SK-N-MC (cell line): ENCODE data around the gene ABCD3.

ENCODE experiments used
- EZH2 ChIP-seq: fragments of 200-600 bp; sonication (generic); IDR thresholded peaks from one replicate; pipeline ENCODE4 v1.6.1; 2017; ENCODE audit warnings: antibody characterized with exemption
- POLR2AphosphoS5 ChIP-seq: IDR thresholded peaks from 2 replicates; pipeline ENCODE4 v1.6.1; 2012; ENCODE audit warnings: mild to moderate bottlenecking, low read depth, low read length, borderline replicate concordance

DNA sequence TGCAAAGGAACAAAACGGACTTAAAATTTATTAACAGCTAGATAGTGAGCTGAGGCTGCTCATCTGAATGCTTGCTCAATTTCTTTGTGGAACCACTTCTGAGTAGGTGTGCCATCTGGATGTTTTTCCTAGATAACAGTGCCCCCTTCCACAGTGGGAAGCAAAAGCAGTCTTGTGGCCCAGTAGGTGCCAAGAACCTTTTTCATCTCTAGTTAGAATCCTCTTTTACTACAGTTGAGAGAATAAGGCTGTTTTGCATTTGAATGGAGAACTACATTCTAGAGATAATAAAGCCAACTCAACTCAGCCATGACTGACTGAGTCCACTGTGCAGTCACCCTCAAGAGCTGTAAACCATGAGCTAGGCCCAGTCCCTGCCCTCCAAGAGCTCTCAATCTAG is 110.1 kb downstream of the ABCD3 start:
- TF ChIP-seq POLR2AphosphoS5: no peak
- TF ChIP-seq EZH2: no peak
